Tibial artery (tissue), 4 donors: ENCODE data around the gene MEG3.

Experiments
- DNase-seq, 2 donors: peaks; one replicate each; pipeline ENCODE4 v3.0.0-alpha.2; 2019
- H3K27ac ChIP-seq, 2 donors: fragments of 200-600 bp; sonication (generic) in 1 of 2; 1 replicate in 1 of 2; 2 replicates in 1 of 2; pipeline ENCODE4 v1.5.1; 2018 to 2019; ENCODE audit warnings: mild to moderate bottlenecking in 1 of 2
- H3K27me3 ChIP-seq, 2 donors: fragments of 200-600 bp; sonication (generic) in 1 of 2; one replicate each; pipeline versions ENCODE4 v1.5.1 to v1.6.0; 2016 to 2019
- H3K36me3 ChIP-seq, 3 donors: fragments of 200-600 bp; sonication (generic) in 2 of 3; one replicate each; pipeline ENCODE4 v1.5.1; 2016 to 2019; ENCODE audit warnings: mild to moderate bottlenecking in 2 of 3
- H3K4me1 ChIP-seq, 4 donors: fragments of 200-600 bp; sonication (generic) in 2 of 4; 1 replicate in 3 of 4; 2 replicates in 1 of 4; pipeline ENCODE4 v1.5.1; 2016 to 2019
- H3K4me3 ChIP-seq, 2 donors: fragments of 200-600 bp; sonication (generic) in 1 of 2; 1 replicate in 1 of 2; 2 replicates in 1 of 2; pipeline ENCODE4 v1.5.1; 2018 to 2019; ENCODE audit warnings: mild to moderate bottlenecking in 2 of 2
- H3K9me3 ChIP-seq, 3 donors: fragments of 200-600 bp; sonication (generic) in 1 of 3; one replicate each; pipeline ENCODE4 v1.5.1; 2016 to 2019
- CTCF ChIP-seq, 2 experiments: fragments of 200-600 bp in 1 of 2; fragments of 450-650 bp in 1 of 2; IDR thresholded peaks; one replicate each; pipeline ENCODE4 v1.5.1; 2017 to 2019; ENCODE audit warnings: antibody characterized with exemption in 2 of 2, mild to moderate bottlenecking in 1 of 2, moderate library complexity in 1 of 2
- intact Hi-C: fragments of 100-400 bp; cut with DNase I; formaldehyde crosslinking; loops from one replicate; pipeline ENCODE4 v1.15.0; 2023; ENCODE audit warnings: low total_unique reads

MEG3 gene

GRCh38 chr14:100826391-100827100 is 628 bp downstream of the MEG3 start:
- no peak for TF ChIP-seq CTCF (IDR thresholded peaks at IDR 0.05)
- DNase-seq = no peak
- H3K27me3 ChIP-seq = peaks cover 0 to 63% of the 10 kb centered on the region in 2 donors
- H3K27ac ChIP-seq = peak overlapping the region; percentile 28
- no peaks in the 10 kb centered on the region for H3K36me3 ChIP-seq
- peaks cover 0 to 6% (median 0%) of the 10 kb centered on the region in 3 donors for H3K9me3 ChIP-seq
- H3K4me1 ChIP-seq = no peaks in the 10 kb centered on the region
- intact Hi-C loops = no loop called here
- peak overlapping the region; percentile 40 to 49 for H3K4me3 ChIP-seq

DNA sequence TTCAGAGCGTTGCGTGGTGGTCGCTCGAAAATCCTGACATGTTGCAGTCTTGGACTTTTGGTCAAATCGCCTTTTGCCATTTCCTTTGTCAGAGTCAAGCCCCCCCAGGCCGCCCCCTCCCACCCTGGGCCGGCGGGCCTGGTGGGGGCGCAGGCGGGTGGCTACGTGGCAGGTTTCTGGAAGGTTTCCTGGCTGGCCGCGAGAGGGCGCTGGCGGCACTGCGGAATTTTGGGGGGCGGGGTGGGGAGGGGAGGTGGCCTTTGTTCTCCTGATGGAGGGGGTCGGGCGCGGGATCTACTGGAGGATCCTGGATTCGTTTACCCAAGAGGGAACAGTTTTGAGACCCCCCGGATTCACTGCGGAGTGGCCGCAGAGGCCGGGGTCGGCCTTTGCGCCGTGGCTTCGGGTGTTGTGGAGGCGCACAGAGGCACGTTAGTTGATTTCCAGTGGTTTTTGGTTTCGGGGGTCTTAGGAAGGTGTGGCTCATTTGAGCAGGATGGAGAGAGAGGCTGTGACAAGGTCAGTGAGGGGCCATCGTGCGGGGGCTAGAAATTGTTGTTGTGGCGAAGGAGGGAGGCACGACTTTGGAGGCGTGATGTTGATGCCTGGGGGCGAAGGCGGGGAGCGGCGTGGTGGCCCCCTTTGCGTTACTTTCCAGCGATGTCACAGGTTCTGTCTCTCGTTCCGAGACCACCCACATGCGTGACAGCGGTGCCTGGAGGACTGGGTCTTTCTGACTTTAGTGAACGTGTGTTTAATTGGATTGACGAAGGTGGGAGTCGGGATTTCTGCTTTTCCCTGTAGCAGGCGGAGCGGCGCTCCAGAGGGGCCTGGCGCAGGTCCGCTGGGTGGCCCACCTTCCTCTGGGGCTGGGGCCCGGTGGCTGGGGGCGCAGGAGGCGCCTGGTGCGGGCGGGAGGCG is 1.4 kb downstream of the MEG3 start:
- H3K36me3 ChIP-seq = no peaks in the 10 kb centered on the region
- peak overlapping the region; percentile 40 to 49 for H3K4me3 ChIP-seq
- peaks cover 0 to 63% of the 10 kb centered on the region in 2 donors for H3K27me3 ChIP-seq
- H3K9me3 ChIP-seq = peaks cover 0 to 6% (median 0%) of the 10 kb centered on the region in 3 donors
- intact Hi-C loops = no loop called here
- no peaks in the 10 kb centered on the region for H3K4me1 ChIP-seq
- DNase-seq = no peak
- H3K27ac ChIP-seq = peak overlapping the region; percentile 28
- TF ChIP-seq CTCF (IDR thresholded peaks at IDR 0.05) = peak in 1 of 2 experiments; percentile 30

- peak in 1 of 2 experiments; percentile 17 for TF ChIP-seq CTCF (IDR thresholded peaks at IDR 0.05)
- H3K27me3 ChIP-seq = peaks cover 0 to 61% of the 10 kb centered on the region in 2 donors
- intact Hi-C loops = no loop called here
- peaks cover 0 to 6% (median 0%) of the 10 kb centered on the region in 3 donors for H3K9me3 ChIP-seq
- no peak for DNase-seq
- H3K4me3 ChIP-seq = peak overlapping the region; percentile 40 to 49
- no peaks in the 10 kb centered on the region for H3K36me3 ChIP-seq
- H3K27ac ChIP-seq = no peak overlapping the region
- H3K4me1 ChIP-seq = no peaks in the 10 kb centered on the region
These were observed 2.3 kb downstream of the MEG3 start for GRCh38 chr14:100828031-100828769.

- Histone ChIP-seq H3K4me3 (no peak overlapping the region), H3K9me3 (peaks cover 0 to 6% (median 0%) of the 10 kb centered on the region in 3 donors), H3K27ac (no peak overlapping the region), H3K27me3 (peaks cover 0 to 47% of the 10 kb centered on the region in 2 donors), H3K36me3 (no peaks in the 10 kb centered on the region), H3K4me1 (no peaks in the 10 kb centered on the region)
- no peak for TF ChIP-seq CTCF (IDR thresholded peaks at IDR 0.05)
- no peak for DNase-seq
- intact Hi-C loops = no loop called here
These were observed 4.8 kb downstream of the MEG3 start for GRCh38 chr14:100830681-100831080.

- intact Hi-C loops = no loop called here
- Histone ChIP-seq H3K4me1 (no peaks in the 10 kb centered on the region), H3K36me3 (no peaks in the 10 kb centered on the region), H3K4me3 (no peak overlapping the region), H3K27me3 (peaks cover 0 to 44% of the 10 kb centered on the region in 2 donors), H3K27ac (no peak overlapping the region), H3K9me3 (peaks cover 0 to 6% (median 0%) of the 10 kb centered on the region in 3 donors)
- no peak for TF ChIP-seq CTCF (IDR thresholded peaks at IDR 0.05)
- DNase-seq = no peak
These were observed 6.5 kb downstream of the MEG3 start for GRCh38 chr14:100832311-100832960.
